GM21447 (cell line): ENCODE measurements around the gene P4HTM.
A peak's percentile ranks its signal among the peaks of the same experiment; 100 is the strongest.

Experiments
- ATAC-seq: cut with Tn5 transposase; IDR thresholded peaks from one replicate; pipeline ENCODE4 v1.9.1; 2021; ENCODE audit not compliant: unreplicated experiment

P4HTM gene

GRCh38 chr3:48982686-48983085 is 7.4 kb upstream of the P4HTM start:
- no peak for ATAC-seq

- no peak for ATAC-seq
These were observed 6.9 kb upstream of the P4HTM start for GRCh38 chr3:48983096-48983495.

GRCh38 chr3:48984663-48985062 is 5.4 kb upstream of the P4HTM start:
- no peak for ATAC-seq

GRCh38 chr3:48985831-48986376 is 4.1 kb upstream of the P4HTM start:
- ATAC-seq, result no peak

GRCh38 chr3:48989126-48989795 is 780 bp upstream of the P4HTM start:
- ATAC-seq, result peak; percentile 6

GRCh38 chr3:48990636-48991469 is 812 bp downstream of the P4HTM start:
- ATAC-seq, result peak; percentile 15

GRCh38 chr3:48991851-48992545 is 2.0 kb downstream of the P4HTM start:
- no peak for ATAC-seq

- ATAC-seq, result no peak
These were observed 3.8 kb downstream of the P4HTM start for GRCh38 chr3:48993834-48994233.

GRCh38 chr3:48996640-48997039 is 6.6 kb downstream of the P4HTM start:
- ATAC-seq, result no peak

GRCh38 chr3:48997102-48997635 is 7.1 kb downstream of the P4HTM start:
- no peak for ATAC-seq

GRCh38 chr3:48997714-48998637 is 7.9 kb downstream of the P4HTM start:
- no peak for ATAC-seq

GRCh38 chr3:48999085-48999858 is 9.2 kb downstream of the P4HTM start:
- ATAC-seq, result no peak

- ATAC-seq, result no peak
These were observed 11.1 kb downstream of the P4HTM start for GRCh38 chr3:49001155-49001554.

- ATAC-seq, result no peak
These were observed 14.6 kb downstream of the P4HTM start for GRCh38 chr3:49004352-49005302.

- ATAC-seq, result no peak
These were observed 15.3 kb downstream of the P4HTM start for GRCh38 chr3:49005303-49005680.

- no peak for ATAC-seq
These were observed 16.0 kb downstream of the P4HTM start for GRCh38 chr3:49005998-49006397.

- ATAC-seq, result peak; percentile 1
These were observed 16.5 kb downstream of the P4HTM start for GRCh38 chr3:49006408-49007067.
